Psoas muscle (tissue), 8 donors: ENCODE data around the gene GNAT1. TPM values are rescaled to one million over a fixed set of nuclear protein-coding genes. Genes with fewer than 3 reads are reported as not detected.

Experiments
- ATAC-seq, 4 donors: fragments of 200-7000 bp; cut with Tn5 transposase; one replicate each; pipeline ENCODE4 v1.9.1; 2020; ENCODE audit warnings: moderate library complexity in 3 of 4, mild to moderate bottlenecking in 2 of 4
- DNase-seq, 2 donors: peaks; one replicate each; pipeline ENCODE4 v3.0.0-alpha.2; 2020
- H3K27ac ChIP-seq: fragments of 200-600 bp; one replicate; pipeline ENCODE4 v1.8.0; 2022
- H3K27me3 ChIP-seq, 3 donors: fragments of 200-600 bp in 1 of 3; one replicate each; pipeline versions ENCODE4 v1.6.1 to v1.8.0; 2013 to 2022; ENCODE audit warnings: low read length in 2 of 3, mild to moderate bottlenecking in 2 of 3, moderate library complexity in 1 of 3; ENCODE audit not compliant: insufficient read depth in 3 of 3
- H3K36me3 ChIP-seq, 2 donors: fragments of 200-600 bp in 1 of 2; one replicate each; pipeline versions ENCODE4 v1.6.1 to v1.8.0; 2013 to 2022; ENCODE audit warnings: low read depth in 1 of 2, mild to moderate bottlenecking in 1 of 2, moderate library complexity in 1 of 2; ENCODE audit not compliant: insufficient read depth in 1 of 2
- H3K4me1 ChIP-seq: fragments of 200-600 bp; one replicate; pipeline ENCODE4 v1.8.0; 2022
- H3K4me3 ChIP-seq: fragments of 200-600 bp; one replicate; pipeline ENCODE4 v1.8.0; 2022; ENCODE audit warnings: mild to moderate bottlenecking
- H3K9me3 ChIP-seq: fragments of 200-600 bp; one replicate; pipeline ENCODE4 v1.8.0; 2022
- WGBS, 3 donors: extraction: QIAGEN DNeasy Blood & Tissue Kit; methylation state at CpG; one replicate each; pipeline versions ENCODE4 v1.1.6 to v1.1.7; 2013; 5-methylcytosine and 5-hydroxymethylcytosine counted together
- intact Hi-C, 2 donors: fragments of 100-400 bp; cut with DNase I; formaldehyde crosslinking; loops; one replicate each; pipeline versions ENCODE4 v1.11.0 to v1.14.2; 2022
- polyA plus RNA-seq, 3 donors: library from polyadenylated mRNA; stranded (reverse); fragments of 200-250 nt; gene quantifications; one replicate each; pipeline ENCODE4 v1.2.3, GENCODE V29; 2013
- total RNA-seq, 4 donors: library from RNA; stranded (reverse); fragmentation: NEBNext Ultra II Directional in 2 of 4; extraction: Animal tissue kit (Norgen Biotek cat#: 25700) in 2 of 4; gene quantifications; one replicate each; pipeline versions ENCODE4 v1.2.1 to v1.2.4, GENCODE V29; 2021 to 2023
- TF ChIP-seq, protein P1 (sequence below): fragments of 200-600 bp; IDR thresholded peaks from one replicate; pipeline ENCODE4 v1.8.0; 2022; ENCODE audit warnings: antibody characterized with exemption
- donor health status: healthy with polysubstance abuse.
- donor health status: DM: no; HTN: no; CAD: no; lungs with moderate emphysema.
- donor health status: Bipolar disorder and iron deficiency.
- donor health status: healthy.
- donor health status: DM: yes; HTN: yes; CAD: no.
- donor health status: DM: no; HTN: no; CAD: no.
- donor health status: DM: no; HTN: no; CAD: no.
- donor health status: DM: yes; HTN: yes; CAD: no.

GNAT1 gene
- total and polyA plus RNA-seq, 7 donors = not detected

DNA sequence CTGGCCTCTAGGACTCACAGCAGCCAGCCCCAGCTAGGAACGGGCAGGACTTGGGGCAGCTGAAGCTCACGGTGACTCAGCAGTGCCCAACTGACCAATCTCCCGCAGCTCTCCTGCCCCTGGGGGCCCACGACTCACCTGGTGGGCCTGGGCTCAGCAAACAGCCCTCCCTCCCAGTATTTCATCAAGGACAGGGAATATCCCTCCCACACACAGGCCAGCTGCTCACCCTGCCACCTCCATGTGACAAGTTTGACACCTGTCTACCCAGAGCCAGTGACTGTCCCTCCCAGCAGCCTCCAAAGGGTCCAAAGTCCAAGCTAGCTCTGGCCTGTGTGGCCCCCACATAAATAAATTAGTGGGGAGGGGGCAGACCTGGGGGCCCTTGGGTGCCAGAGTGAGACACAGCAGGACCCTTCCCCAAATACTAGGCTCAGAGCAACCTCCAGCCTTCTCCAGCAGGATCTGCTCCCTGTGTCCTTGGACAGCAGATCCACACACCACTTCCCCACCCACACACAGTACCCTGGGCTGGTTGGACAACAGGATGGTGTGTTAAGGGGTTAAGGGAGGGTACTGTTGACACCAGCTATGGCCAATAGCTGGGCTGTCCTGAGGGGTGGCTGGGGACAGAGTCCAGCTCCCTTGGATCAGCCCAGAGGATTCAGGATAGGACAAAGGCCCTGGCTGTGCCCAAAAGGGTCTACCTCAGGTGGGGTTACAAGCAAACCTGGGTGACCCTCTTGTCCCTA lies 4.3 kb downstream of the GNAT1 start:
- DNase-seq (no peak), ATAC-seq (peak in 1 of 4 donors; percentile 18)
- intact Hi-C loops = loop anchor here in 1 of 2 donors (2.0 kb wide), 1 partner anchor 133 kb away; the partner anchor contains the start of gene TUSC2
- H3K4me3 ChIP-seq = no peak overlapping the region
- peaks cover 9% of the 10 kb centered on the region for H3K4me1 ChIP-seq
- no peak overlapping the region for H3K27ac ChIP-seq
- 46 to 67% (median 64%) methylated on average over 4 of the region's 4 CpGs for WGBS, 3 donors
- peaks cover 0 to 18% (median 0%) of the 10 kb centered on the region in 3 donors for H3K27me3 ChIP-seq
- TF ChIP-seq, protein P1, sequence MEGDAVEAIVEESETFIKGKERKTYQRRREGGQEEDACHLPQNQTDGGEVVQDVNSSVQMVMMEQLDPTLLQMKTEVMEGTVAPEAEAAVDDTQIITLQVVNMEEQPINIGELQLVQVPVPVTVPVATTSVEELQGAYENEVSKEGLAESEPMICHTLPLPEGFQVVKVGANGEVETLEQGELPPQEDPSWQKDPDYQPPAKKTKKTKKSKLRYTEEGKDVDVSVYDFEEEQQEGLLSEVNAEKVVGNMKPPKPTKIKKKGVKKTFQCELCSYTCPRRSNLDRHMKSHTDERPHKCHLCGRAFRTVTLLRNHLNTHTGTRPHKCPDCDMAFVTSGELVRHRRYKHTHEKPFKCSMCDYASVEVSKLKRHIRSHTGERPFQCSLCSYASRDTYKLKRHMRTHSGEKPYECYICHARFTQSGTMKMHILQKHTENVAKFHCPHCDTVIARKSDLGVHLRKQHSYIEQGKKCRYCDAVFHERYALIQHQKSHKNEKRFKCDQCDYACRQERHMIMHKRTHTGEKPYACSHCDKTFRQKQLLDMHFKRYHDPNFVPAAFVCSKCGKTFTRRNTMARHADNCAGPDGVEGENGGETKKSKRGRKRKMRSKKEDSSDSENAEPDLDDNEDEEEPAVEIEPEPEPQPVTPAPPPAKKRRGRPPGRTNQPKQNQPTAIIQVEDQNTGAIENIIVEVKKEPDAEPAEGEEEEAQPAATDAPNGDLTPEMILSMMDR = no peak
- H3K36me3 ChIP-seq = no peaks in the 10 kb centered on the region
- H3K9me3 ChIP-seq = no peaks in the 10 kb centered on the region

DNA sequence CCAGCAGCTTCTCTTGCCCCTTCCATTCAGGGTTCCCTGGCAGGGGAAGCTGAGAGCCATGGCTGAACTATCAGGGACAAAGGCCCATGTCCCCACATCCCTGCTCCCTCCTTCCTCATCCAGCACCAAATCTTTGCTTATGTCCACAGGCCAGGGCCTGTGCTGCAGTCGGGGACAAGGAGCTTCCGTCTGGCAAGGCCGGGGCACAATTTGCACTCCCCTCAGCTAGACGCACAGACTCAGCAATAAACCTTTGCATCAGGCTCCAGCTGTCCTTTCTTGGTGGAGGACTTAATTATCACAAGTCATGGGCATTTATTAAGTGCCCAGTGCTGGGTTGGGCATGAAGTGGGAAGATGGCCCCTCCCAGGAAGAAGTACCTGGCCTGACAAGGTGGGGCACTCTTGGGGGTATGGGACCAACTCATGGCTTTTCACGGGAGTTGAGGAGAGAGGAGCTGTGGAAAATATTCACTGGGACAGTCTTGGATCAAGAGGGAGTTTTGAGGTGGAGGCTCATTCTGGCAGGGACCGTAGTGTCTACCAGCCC lies 4.9 kb downstream of the GNAT1 start:
- Histone ChIP-seq H3K36me3 (no peaks in the 10 kb centered on the region), H3K4me1 (peaks cover 9% of the 10 kb centered on the region), H3K27me3 (peaks cover 0 to 18% (median 0%) of the 10 kb centered on the region in 3 donors), H3K4me3 (no peak overlapping the region), H3K27ac (no peak overlapping the region), H3K9me3 (no peaks in the 10 kb centered on the region)
- TF ChIP-seq, protein P1 = no peak
- whole genome bisulfite sequencing, 3 donors = 70 to 79% (median 71%) methylated on average over 6 of the region's 6 CpGs
- intact Hi-C loops = no loop called here
- ATAC-seq (no peak), DNase-seq (no peak)

DNA sequence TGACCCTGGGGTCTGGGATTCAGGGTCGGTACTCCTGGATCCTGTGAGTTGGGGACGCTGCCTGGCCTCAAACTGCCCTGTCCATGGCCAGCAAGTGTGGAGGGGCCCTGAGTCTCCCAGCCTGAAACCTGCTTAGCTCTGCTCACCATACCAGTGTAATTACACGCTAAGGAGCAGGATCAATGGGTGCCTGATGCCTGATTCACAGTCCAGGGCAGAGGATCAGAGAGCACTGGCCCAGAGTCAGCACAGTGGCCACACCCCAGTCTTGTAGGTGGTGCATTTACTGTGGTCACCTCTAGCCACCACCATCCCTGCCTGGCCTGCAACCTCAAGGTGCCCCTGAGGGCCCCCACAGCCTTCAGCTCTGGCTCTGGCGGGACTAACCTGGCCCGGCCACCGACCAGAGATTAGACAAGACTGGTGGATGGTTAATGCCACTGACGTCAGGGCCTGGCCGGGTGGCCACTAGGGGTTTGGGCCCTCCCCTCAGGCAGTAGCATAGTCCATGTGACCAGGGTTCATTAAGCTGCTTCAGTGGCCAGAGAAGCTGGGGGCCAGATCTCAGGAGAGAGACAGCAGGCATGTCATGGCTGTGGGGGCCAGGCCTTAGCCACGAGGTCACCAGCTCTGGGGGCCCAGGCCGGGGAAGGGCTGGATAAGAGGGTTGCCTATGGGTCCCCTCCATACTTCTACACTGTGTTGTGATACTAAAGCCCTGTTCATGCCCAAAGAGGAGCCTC lies 10.3 kb downstream of the GNAT1 start:
- peaks cover 12% of the 10 kb centered on the region for H3K4me1 ChIP-seq
- no peaks in the 10 kb centered on the region for H3K9me3 ChIP-seq
- H3K4me3 ChIP-seq = no peak overlapping the region
- intact Hi-C loops = no loop called here
- H3K27ac ChIP-seq = no peak overlapping the region
- 79 to 88% (median 81%) methylated on average over 10 of the region's 10 CpGs for WGBS, 3 donors
- ATAC-seq = no peak
- TF ChIP-seq, protein P1 = no peak
- no peak for DNase-seq
- no peaks in the 10 kb centered on the region for H3K36me3 ChIP-seq
- H3K27me3 ChIP-seq = peaks cover 0 to 3% (median 0%) of the 10 kb centered on the region in 3 donors

GRCh38 chr3:50202353-50203112 lies 11.1 kb downstream of the GNAT1 start:
- peaks cover 12% of the 10 kb centered on the region for H3K4me1 ChIP-seq
- H3K27ac ChIP-seq = no peak overlapping the region
- intact Hi-C loops = no loop called here
- TF ChIP-seq, protein P1 = no peak
- no peaks in the 10 kb centered on the region for H3K9me3 ChIP-seq
- H3K4me3 ChIP-seq = no peak overlapping the region
- ATAC-seq (no peak), DNase-seq (no peak)
- no peaks in the 10 kb centered on the region for H3K36me3 ChIP-seq
- 85 to 88% (median 87%) methylated on average over 16 of the region's 16 CpGs for WGBS, 3 donors
- H3K27me3 ChIP-seq = peaks cover 0 to 3% (median 0%) of the 10 kb centered on the region in 3 donors
